Fibroblast of lung (primary cell): ENCODE measurements around the gene C1orf146.

Source experiments
- EZH2 ChIP-seq: IDR thresholded peaks from 2 replicates; pipeline ENCODE4 v1.5.1; 2012; ENCODE audit warnings: low read length, control low read depth, mild to moderate bottlenecking; ENCODE audit errors: missing control alignments
- TF ChIP-seq, protein P1 (sequence below), 2 donors: IDR thresholded peaks in 1 of 2; conservative IDR thresholded peaks in 1 of 2; 1 replicate in 1 of 2; 2 replicates in 1 of 2; pipeline ENCODE4 v1.5.1; 2011 to 2012; ENCODE audit warnings: low read length in 2 of 2, control low read depth in 1 of 2, inconsistent platforms in 1 of 2, low read depth in 1 of 2, mild to moderate bottlenecking in 1 of 2

DNA sequence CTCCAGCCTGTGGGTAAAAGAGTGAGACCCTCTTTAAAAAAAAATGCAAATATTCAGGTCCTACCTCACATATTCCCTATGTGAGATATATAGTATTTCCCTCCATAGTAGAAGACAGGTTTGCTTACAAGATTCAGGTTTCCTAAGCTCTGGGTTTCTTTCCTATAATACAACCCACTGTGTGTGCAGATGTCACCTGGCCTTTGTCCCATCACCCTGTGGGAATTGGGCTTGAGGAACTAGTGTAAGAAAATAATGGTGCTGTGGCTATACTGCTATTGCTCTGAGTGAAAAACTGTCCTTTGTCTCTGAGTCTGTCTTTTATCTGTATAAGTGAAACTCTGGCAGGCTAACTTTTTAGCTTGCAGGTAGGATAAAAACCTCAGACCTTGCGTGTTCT lies 13.0 kb downstream of the C1orf146 start:
- TF ChIP-seq, protein P1, sequence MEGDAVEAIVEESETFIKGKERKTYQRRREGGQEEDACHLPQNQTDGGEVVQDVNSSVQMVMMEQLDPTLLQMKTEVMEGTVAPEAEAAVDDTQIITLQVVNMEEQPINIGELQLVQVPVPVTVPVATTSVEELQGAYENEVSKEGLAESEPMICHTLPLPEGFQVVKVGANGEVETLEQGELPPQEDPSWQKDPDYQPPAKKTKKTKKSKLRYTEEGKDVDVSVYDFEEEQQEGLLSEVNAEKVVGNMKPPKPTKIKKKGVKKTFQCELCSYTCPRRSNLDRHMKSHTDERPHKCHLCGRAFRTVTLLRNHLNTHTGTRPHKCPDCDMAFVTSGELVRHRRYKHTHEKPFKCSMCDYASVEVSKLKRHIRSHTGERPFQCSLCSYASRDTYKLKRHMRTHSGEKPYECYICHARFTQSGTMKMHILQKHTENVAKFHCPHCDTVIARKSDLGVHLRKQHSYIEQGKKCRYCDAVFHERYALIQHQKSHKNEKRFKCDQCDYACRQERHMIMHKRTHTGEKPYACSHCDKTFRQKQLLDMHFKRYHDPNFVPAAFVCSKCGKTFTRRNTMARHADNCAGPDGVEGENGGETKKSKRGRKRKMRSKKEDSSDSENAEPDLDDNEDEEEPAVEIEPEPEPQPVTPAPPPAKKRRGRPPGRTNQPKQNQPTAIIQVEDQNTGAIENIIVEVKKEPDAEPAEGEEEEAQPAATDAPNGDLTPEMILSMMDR (conservative IDR thresholded peaks at IDR 0.05 in 1 of 2, IDR thresholded peaks at IDR 0.05 in 1 of 2; ENCODE audit: low read depth in 1 of 2, low read length in 2 of 2), result no peak
- TF ChIP-seq EZH2, result no peak
